SW480 (cell line): ENCODE results near the gene C11orf16.
"Not testable (repeated sequence)": the region's sequence is repeated elsewhere in the genome, so short reads cannot be mapped to it uniquely, and the experiment has no call there.

Experiments
- DNase-seq: peaks from one replicate; pipeline ENCODE4 v3.0.0-alpha.2; 2016; ENCODE audit warnings: low spot score

Gene C11orf16

GRCh38 chr11:8886322-8886721 lies 46.4 kb downstream of the C11orf16 start:
- DNase-seq: no peak

- DNase-seq: not testable (repeated sequence)
These were observed 51.2 kb downstream of the C11orf16 start for GRCh38 chr11:8881585-8881984.

- no peak for DNase-seq
These were observed 54.0 kb downstream of the C11orf16 start for GRCh38 chr11:8878771-8879170.

GRCh38 chr11:8873741-8874405 lies 58.9 kb downstream of the C11orf16 start:
- no peak for DNase-seq

GRCh38 chr11:8871962-8872361 lies 60.8 kb downstream of the C11orf16 start:
- DNase-seq: no peak

- peak; percentile 84 for DNase-seq
These were observed 61.5 kb downstream of the C11orf16 start for GRCh38 chr11:8871171-8871775.

GRCh38 chr11:8870411-8871170 lies 62.2 kb downstream of the C11orf16 start:
- peak; percentile 62 for DNase-seq
